ENCODE data around the gene MAPK11. TPM values are rescaled to one million over a fixed set of nuclear protein-coding genes. Genes with fewer than 3 reads are reported as not detected.

MAPK11 gene
- total RNA-seq, 1 experiment from 2014 or later: 14.3 TPM

- Mint-ChIP-seq H3K4me1 (ENCODE audit: low read depth, unreplicated experiment) (no peaks in the 10 kb centered on the region), H3K27me3 (ENCODE audit: unreplicated experiment) (no peaks in the 10 kb centered on the region), H3K9me3 (ENCODE audit: low read depth, unreplicated experiment) (no peaks in the 10 kb centered on the region), H3K27ac (ENCODE audit: unreplicated experiment) (no peak overlapping the region), H3K4me3 (ENCODE audit: low read depth, unreplicated experiment) (peak overlapping the region; percentile 70), H3K36me3 (ENCODE audit: insufficient read depth, unreplicated experiment) (peaks cover 69% of the 10 kb centered on the region)
- no peak for TF ChIP-seq CTCF (IDR thresholded peaks at IDR 0.05; ENCODE audit: unreplicated experiment)
- CTCF ChIA-PET: interaction anchor here (0.6 to 1.0 kb wide), 2 partner anchors 22 to 263 kb away, joined by 4 to 6 read pairs; no protein-coding TSS in a partner anchor
- intact Hi-C loops (cut with micrococcal nuclease; ENCODE audit: unreplicated experiment): no loop called here
- DNase-seq: no peak
- BruUV-seq (replicated peaks): no TSS peak
Observed at GRCh38 chr22:50249341-50250248, 20.6 kb downstream of the MAPK11 start.

GRCh38 chr22:50248196-50249081 is 21.7 kb downstream of the MAPK11 start:
- intact Hi-C loops (cut with micrococcal nuclease; ENCODE audit: unreplicated experiment): no loop called here
- CTCF ChIA-PET: no interaction called here
- Mint-ChIP-seq H3K4me3 (ENCODE audit: low read depth, unreplicated experiment) (peak overlapping the region; percentile 9), H3K36me3 (ENCODE audit: insufficient read depth, unreplicated experiment) (peaks cover 76% of the 10 kb centered on the region), H3K27ac (ENCODE audit: unreplicated experiment) (no peak overlapping the region), H3K27me3 (ENCODE audit: unreplicated experiment) (no peaks in the 10 kb centered on the region), H3K4me1 (ENCODE audit: low read depth, unreplicated experiment) (no peaks in the 10 kb centered on the region), H3K9me3 (ENCODE audit: low read depth, unreplicated experiment) (no peaks in the 10 kb centered on the region)
- DNase-seq: no peak
- TF ChIP-seq CTCF (IDR thresholded peaks at IDR 0.05; ENCODE audit: unreplicated experiment): no peak
- no TSS peak for BruUV-seq (replicated peaks)

- H3K27ac Mint-ChIP-seq (ENCODE audit: unreplicated experiment): no peak overlapping the region
- CTCF ChIA-PET: no interaction called here
- DNase-seq: no peak
Observed at GRCh38 chr22:50247748-50248147, 22.4 kb downstream of the MAPK11 start.

More at GRCh38 chr22:50247748-50248147, 22.4 kb downstream of the MAPK11 start:
- BruUV-seq (replicated peaks): no TSS peak
- no peak for TF ChIP-seq CTCF (IDR thresholded peaks at IDR 0.05; ENCODE audit: unreplicated experiment)
- H3K9me3 Mint-ChIP-seq (ENCODE audit: low read depth, unreplicated experiment): no peaks in the 10 kb centered on the region
- no peaks in the 10 kb centered on the region for H3K27me3 Mint-ChIP-seq (ENCODE audit: unreplicated experiment)
- H3K4me3 Mint-ChIP-seq (ENCODE audit: low read depth, unreplicated experiment): peak overlapping the region; percentile 9
- intact Hi-C loops (cut with micrococcal nuclease; ENCODE audit: unreplicated experiment): no loop called here
- no peaks in the 10 kb centered on the region for H3K4me1 Mint-ChIP-seq (ENCODE audit: low read depth, unreplicated experiment)
- H3K36me3 Mint-ChIP-seq (ENCODE audit: insufficient read depth, unreplicated experiment): peaks cover 83% of the 10 kb centered on the region
